DND-41 (cell line): ENCODE results near the gene IMPACT.

ENCODE experiments used
- ATAC-seq: fragments of 200-7000 bp; cut with Tn5 transposase; 3 replicates; pipeline ENCODE4 v1.9.1; 2021; ENCODE audit warnings: low read depth; ENCODE audit not compliant: insufficient read depth
- DNase-seq: peaks from one replicate; pipeline ENCODE4 v3.0.0-alpha.2; 2020
- H2AFZ ChIP-seq: 2 replicates; pipeline ENCODE4 v1.6.0; 2012; ENCODE audit warnings: low read depth, low read length
- H3K27ac ChIP-seq: 2 replicates; pipeline ENCODE4 v1.5.1; 2012; ENCODE audit warnings: low read length, inconsistent platforms
- H3K27me3 ChIP-seq: fragments of 200-600 bp; sonication (generic); 2 replicates; pipeline ENCODE4 v1.6.0; 2012; ENCODE audit warnings: low read length, mild to moderate bottlenecking, inconsistent platforms; ENCODE audit not compliant: insufficient read depth, poor library complexity
- H3K36me3 ChIP-seq: 2 replicates; pipeline ENCODE4 v1.5.1; 2012; ENCODE audit warnings: low read length, inconsistent platforms; ENCODE audit not compliant: insufficient read depth
- H3K4me1 ChIP-seq: 2 replicates; pipeline ENCODE4 v1.5.1; 2012; ENCODE audit warnings: mild to moderate bottlenecking, low read length; ENCODE audit not compliant: insufficient read depth
- H3K4me2 ChIP-seq: 2 replicates; pipeline ENCODE4 v1.6.0; 2012; ENCODE audit warnings: mild to moderate bottlenecking, moderate library complexity, low read length, inconsistent platforms; ENCODE audit not compliant: insufficient read depth
- H3K4me3 ChIP-seq, 2 experiments: fragments of 200-600 bp in 1 of 2; shearing (Covaris generic) in 1 of 2; 2 replicates each; pipeline ENCODE4 v1.5.1; 2012 to 2016; ENCODE audit warnings: inconsistent platforms in 2 of 2, low read length in 2 of 2, mild to moderate bottlenecking in 2 of 2, low read depth in 1 of 2, moderate library complexity in 1 of 2
- H3K79me2 ChIP-seq: 2 replicates; pipeline ENCODE4 v1.6.0; 2012; ENCODE audit warnings: low read length, inconsistent platforms; ENCODE audit not compliant: insufficient read depth
- H3K9ac ChIP-seq: 2 replicates; pipeline ENCODE4 v1.6.0; 2012; ENCODE audit warnings: low read depth, mild to moderate bottlenecking, inconsistent platforms, low read length, moderate library complexity
- H3K9me3 ChIP-seq: 2 replicates; pipeline ENCODE4 v1.5.1; 2012; ENCODE audit warnings: low read length, moderate library complexity, mild to moderate bottlenecking, inconsistent platforms; ENCODE audit not compliant: insufficient read depth, severe bottlenecking
- H4K20me1 ChIP-seq: 2 replicates; pipeline ENCODE4 v1.6.0; 2012; ENCODE audit warnings: low read length; ENCODE audit not compliant: insufficient read depth
- EZH2 ChIP-seq: IDR thresholded peaks from 3 replicates; pipeline ENCODE4 v1.6.1; 2012; ENCODE audit warnings: borderline replicate concordance, low read depth, mild to moderate bottlenecking, moderate library complexity, low read length, inconsistent platforms; ENCODE audit not compliant: severe bottlenecking
- TF ChIP-seq, protein P1 (sequence below): IDR thresholded peaks from 2 replicates; pipeline ENCODE4 v1.5.1; 2012; ENCODE audit warnings: borderline replicate concordance, low read length, moderate library complexity, mild to moderate bottlenecking; ENCODE audit not compliant: poor library complexity, severe bottlenecking; ENCODE audit errors: extremely low read depth

IMPACT gene

GRCh38 chr18:24490539-24490938, 64.1 kb downstream of the IMPACT start:
- Histone ChIP-seq H3K27me3 (no peaks in the 10 kb centered on the region), H3K4me1 (no peaks in the 10 kb centered on the region), H2AFZ (no peak overlapping the region), H3K4me3 (no peak overlapping the region), H4K20me1 (no peaks in the 10 kb centered on the region), H3K36me3 (no peaks in the 10 kb centered on the region), H3K79me2 (no peaks in the 10 kb centered on the region), H3K9me3 (no peaks in the 10 kb centered on the region), H3K4me2 (no peak overlapping the region), H3K27ac (no peak overlapping the region), H3K9ac (no peak overlapping the region)
- no peak for TF ChIP-seq EZH2
- TF ChIP-seq, protein P1, sequence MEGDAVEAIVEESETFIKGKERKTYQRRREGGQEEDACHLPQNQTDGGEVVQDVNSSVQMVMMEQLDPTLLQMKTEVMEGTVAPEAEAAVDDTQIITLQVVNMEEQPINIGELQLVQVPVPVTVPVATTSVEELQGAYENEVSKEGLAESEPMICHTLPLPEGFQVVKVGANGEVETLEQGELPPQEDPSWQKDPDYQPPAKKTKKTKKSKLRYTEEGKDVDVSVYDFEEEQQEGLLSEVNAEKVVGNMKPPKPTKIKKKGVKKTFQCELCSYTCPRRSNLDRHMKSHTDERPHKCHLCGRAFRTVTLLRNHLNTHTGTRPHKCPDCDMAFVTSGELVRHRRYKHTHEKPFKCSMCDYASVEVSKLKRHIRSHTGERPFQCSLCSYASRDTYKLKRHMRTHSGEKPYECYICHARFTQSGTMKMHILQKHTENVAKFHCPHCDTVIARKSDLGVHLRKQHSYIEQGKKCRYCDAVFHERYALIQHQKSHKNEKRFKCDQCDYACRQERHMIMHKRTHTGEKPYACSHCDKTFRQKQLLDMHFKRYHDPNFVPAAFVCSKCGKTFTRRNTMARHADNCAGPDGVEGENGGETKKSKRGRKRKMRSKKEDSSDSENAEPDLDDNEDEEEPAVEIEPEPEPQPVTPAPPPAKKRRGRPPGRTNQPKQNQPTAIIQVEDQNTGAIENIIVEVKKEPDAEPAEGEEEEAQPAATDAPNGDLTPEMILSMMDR: no peak
- no peak for DNase-seq
- no peak for ATAC-seq

DNA sequence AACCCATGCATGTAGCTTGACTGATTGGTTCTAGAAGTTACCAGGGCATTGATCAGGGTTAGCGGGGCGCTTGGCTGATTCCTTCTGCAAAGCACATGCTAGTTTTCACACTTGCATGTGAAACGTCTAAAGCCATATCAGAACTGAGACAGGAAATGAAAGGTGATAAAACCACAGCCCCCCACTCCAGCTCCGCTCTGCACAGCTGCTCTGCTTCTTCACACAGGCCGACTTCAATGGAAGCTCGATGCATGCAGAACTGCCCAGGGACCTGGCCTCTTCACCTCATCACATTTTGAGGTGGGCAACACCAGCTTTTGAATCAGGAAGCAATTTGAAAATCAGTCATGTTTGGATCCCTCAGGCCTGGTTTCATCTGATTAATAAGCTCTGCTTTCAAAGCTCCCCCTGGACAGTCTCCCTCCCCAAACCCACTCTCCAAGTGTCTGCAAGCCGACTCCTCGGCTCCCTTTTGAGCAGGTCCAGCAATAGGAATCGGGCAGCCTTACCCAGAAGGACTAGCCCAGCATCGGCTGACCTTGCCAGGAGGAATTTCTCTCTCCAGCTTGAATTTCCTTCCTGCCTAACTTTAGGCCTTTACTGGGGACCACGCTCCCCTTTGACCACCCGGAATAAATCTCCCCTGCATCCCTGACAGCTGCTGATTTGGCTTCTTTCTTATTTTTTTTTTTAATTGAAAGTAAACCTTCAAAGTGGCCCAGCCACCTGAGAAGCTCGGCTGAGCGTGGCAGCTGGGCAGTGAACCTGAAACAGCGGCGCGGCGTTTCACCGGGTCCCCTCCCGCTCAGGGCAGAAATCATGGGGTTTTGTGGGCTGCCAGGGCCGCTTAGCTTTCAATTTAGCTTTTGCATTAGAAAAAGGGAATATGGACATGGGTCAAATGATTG, 65.7 kb downstream of the IMPACT start:
- TF ChIP-seq, protein P1: no peak
- no peak for TF ChIP-seq EZH2
- Histone ChIP-seq H3K4me3 (no peak overlapping the region), H3K9me3 (no peaks in the 10 kb centered on the region), H3K36me3 (no peaks in the 10 kb centered on the region), H3K4me1 (no peaks in the 10 kb centered on the region), H2AFZ (no peak overlapping the region), H3K27me3 (no peaks in the 10 kb centered on the region), H4K20me1 (no peaks in the 10 kb centered on the region), H3K9ac (no peak overlapping the region), H3K79me2 (no peaks in the 10 kb centered on the region), H3K27ac (no peak overlapping the region), H3K4me2 (no peak overlapping the region)
- peak; percentile 67 for ATAC-seq
- peak; percentile 12 for DNase-seq

DNA sequence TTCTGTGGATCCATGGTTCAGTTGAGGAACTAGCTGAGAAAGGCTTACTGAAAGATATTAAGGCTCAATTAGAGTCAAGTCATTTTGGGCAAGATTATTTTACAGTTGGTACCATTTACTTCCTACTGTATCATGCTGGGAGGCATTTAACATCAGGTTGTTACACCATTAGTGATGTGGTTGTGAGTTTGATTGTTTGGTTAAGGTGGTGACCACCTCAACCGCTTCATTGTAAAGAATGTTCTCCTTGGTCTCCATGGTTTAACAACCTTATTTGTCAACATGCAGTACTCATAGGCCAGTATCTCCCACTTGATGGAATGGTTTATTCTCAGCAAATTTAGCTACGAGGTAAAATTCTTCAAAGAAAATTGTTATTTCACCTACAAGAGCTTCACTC, 68.1 kb downstream of the IMPACT start:
- Histone ChIP-seq H3K27ac (no peak overlapping the region), H3K36me3 (no peaks in the 10 kb centered on the region), H2AFZ (no peak overlapping the region), H3K9me3 (no peaks in the 10 kb centered on the region), H3K27me3 (no peaks in the 10 kb centered on the region), H3K4me2 (no peak overlapping the region), H3K4me1 (no peaks in the 10 kb centered on the region), H3K9ac (no peak overlapping the region), H4K20me1 (no peaks in the 10 kb centered on the region), H3K4me3 (no peak overlapping the region), H3K79me2 (no peaks in the 10 kb centered on the region)
- DNase-seq (no peak), ATAC-seq (no peak)
- TF ChIP-seq EZH2: no peak
- TF ChIP-seq, protein P1: no peak
